ENCODE measurements around the gene GLIS1. TPM values are rescaled to one million over a fixed set of nuclear protein-coding genes. Genes with fewer than 3 reads are reported as not detected.

GLIS1 gene
- total RNA-seq, 1 experiment from 2014 or later = 0.14 TPM

DNA sequence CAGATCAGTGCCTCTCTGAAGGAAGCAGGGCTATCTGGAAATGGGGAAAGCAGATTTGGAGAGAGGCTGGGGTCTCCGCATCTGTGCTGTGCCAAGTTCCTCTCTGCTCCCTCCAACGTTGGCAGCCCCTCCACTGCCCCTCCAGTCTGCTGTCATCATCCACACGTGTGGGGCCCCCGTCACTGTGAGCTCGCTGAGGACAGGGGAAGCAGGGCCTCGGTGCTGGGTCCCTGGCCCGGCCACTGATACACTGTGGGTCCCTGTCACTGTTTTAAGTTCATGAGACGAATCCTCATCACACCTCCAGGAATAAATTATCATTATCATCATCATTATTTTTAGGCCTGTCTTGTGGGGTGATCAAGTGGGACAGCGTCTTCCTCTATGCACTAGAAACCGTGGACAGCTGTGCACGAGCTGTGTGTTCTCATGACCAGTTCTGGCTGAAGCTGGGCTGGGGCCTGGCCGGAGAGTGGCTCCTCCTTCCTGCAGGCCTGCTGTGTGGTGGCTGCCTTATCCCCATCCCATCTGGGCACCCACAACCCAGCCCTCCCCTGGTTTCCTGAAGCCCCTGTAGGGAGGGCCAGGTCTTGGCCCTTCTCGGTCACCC, 227.5 kb downstream of the GLIS1 start:
- no peak for DNase-seq (ENCODE audit: low spot score)

DNA sequence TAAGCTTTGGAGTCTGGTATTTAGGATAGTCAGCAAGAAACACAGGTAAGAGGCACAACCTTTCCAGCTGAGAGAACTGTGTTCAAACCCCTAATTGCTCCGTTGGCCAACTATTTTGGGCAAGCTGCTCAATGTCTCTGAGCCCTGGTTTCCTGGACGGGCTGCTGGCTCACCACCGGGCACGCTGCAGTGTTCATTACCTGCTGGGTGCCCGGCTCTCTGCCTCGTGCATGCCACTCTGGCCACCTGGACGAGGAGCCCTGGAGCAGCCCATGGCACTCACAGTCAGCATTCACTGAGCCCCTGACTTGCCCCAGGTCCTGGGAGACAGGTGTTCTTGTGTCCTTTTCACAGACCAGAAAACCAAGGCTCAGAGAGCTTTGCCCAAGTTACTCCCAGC, 228.7 kb downstream of the GLIS1 start:
- DNase-seq (ENCODE audit: low spot score) = no peak

DNA sequence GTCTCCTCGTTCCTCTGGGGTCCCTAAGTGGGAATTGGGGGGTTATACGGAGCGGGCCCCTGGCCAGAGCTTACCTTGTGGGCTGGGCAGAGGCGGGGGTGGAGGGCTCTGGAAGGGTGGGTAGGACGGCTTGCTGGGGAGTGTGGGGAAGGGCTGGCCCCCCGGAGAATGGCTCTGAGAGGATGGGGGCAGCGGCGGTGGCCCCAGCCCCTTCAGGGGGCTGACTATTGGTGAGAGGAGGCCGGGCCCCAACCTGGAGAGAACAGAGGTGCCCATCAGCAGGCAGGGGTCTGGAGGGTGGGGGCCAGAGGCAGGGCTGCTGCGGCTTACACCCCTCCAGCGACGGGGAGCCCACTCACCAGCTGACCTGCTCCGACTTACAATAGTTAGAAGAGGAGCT, 229.2 kb downstream of the GLIS1 start:
- DNase-seq (ENCODE audit: low spot score) = no peak

DNA sequence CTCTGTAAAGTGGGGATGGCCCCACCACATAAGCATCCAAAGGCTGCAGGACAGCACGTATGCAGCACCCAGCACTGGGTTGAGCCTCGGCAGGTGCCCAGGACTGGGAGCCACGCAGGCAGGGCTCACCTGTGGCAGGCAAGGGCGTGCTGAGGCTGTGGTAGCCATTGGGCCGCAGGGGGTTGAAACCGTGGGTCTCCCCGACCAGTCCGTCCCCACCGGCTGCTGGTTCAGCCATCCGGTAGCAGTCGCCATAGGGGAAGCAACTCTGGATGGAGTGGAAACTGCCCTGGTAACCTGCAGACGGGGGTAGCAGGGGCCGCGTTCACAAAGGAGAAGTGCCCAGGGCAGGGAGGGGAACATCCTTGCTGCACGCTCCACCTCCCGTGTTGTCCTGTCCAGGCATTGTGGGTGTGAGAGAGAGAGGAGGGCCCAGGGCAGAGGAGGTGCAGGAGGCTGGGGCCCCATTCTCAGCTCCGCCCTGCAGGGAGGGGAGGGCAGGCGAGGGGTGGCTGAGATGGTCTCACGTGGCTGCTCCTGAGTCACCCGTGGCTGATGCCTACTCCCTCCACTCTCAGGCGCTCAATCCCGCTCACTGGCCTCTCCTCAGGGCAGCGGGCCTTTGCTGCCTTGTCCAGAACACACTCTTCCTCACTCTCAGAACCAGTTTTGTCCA, 229.8 kb downstream of the GLIS1 start:
- DNase-seq (ENCODE audit: low spot score) = peak; percentile 83

DNA sequence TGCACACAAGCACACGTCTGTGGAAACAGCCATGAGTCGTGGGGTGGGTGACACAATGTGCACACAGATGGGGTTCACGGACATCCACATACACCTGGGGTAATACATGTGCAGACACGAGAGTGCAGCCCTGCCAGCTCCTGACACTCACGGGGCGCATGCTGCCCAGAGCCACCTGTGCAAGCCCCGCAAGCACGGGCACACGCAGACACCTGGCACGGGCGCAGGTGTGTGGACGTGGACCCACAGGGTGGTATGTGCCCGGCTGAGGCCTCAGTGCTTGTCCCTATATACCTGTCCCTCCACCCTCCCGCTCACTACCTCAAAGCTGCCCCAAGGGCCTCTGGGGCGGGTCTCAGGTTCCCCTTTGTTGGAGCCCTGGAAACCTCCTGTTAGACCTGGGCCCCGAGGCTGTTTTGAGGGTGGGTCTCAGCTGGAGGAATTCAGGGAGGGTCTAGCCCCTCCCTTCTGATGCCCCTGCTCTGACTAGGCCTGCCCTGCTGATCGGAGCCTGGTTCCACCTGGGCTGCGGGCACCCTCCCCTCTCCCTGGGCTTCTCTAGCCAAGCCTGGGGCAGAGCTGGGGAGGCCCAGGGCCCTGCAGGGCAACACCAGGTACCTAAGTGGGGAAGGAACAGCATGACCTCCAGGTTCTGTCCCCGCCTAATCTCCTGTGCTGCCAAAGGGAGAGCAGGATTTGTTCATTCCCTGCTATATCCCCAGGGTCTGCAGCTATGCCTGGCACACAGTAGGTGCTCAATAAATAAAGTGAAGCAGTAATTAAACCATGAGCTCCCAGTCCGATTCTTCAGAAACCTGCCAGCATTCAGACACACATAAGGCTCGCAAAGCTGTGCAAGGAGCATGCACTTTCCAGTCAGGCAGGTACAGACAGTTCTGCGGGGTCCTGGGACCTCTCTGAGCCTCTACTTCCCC, 230.6 kb downstream of the GLIS1 start:
- no peak for DNase-seq (ENCODE audit: low spot score)

DNA sequence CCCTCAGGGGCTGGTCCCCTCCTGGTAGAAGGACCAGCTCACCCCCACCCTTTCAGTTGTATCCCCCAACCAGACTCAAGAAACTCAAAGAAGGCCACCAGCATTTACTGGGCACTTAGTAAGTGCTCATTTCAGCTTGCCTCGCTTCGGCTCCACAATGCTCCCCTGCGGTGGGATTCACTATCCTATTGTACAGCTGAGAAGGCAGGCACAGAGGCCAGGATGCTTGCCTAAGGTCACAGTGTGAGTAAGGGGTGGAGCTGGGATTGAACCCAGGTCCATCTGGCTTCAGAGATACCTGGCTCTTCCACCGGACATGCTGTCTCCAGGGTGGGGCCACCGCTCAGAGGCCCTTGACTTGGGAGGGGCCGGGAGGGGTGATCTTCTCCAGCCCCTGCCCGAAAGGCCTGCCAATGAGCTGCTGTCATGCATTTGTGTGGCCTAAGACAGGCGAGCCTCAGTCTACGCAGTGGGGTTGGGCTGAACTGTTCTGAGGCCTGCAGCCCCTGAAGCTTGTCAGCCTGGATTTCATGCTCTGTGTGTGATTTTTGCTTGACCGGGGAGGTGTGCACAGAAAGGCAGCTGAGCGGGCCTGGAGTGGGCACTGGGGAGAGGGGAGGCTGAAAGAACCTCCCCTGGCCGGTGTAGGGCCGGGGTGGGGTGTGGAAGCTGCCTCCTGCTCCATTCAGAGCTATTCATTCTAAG, 231.7 kb downstream of the GLIS1 start:
- DNase-seq (ENCODE audit: low spot score) = no peak

DNA sequence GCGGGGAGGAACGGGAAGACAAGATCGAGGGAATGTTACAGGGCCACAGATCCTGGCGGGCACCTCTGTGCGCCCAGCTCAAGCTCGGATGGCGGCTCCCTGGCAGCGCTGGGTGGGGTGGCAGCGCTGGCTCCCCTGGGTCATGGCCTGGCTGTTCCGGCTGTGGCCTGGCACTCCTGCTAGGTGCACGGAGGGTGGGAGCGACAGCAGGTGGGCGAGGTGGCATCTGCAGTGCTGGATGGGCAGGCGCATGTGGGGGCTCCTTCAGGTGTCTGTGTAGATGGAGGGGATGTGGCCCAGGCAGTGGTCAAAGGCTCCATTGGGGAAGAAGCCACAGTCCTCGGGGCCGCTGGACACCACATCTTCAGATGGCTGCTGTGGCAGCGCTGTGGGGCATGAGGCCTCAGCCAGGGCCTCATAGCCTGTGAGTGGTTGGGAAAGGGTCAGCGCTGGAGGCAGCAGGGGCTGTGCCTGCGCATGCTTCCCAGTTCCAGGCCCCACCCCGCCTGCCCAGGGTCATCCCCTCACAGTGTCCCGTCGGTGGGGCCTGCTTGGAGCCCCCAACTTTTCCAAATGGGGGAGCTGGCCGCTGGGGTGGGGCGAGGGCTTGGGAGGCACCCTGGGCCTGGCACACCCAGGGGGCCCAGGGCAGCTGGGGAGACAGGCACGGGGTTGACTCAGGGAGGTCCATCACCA, 232.5 kb downstream of the GLIS1 start:
- DNase-seq (ENCODE audit: low spot score) = no peak

DNA sequence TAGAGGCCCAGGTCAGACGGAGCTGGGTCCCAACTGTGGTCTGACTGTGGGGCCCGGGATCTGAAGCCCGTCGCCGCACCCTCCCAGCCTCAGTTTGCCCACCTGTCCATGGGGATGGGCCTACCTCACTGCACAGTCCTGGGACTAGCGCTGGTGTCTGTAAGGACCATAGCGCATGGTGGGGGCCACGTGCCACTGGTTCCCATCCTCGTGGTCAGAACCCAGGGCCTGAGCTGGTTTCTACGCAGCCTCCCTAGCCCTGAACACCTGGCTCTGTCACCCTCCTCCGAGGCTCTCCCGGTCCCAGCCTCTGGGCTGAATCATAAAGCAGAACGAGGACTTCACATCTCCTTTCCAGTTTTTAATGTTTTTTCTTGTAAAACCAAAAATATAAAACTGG, 233.1 kb downstream of the GLIS1 start:
- no peak for DNase-seq (ENCODE audit: low spot score)

DNA sequence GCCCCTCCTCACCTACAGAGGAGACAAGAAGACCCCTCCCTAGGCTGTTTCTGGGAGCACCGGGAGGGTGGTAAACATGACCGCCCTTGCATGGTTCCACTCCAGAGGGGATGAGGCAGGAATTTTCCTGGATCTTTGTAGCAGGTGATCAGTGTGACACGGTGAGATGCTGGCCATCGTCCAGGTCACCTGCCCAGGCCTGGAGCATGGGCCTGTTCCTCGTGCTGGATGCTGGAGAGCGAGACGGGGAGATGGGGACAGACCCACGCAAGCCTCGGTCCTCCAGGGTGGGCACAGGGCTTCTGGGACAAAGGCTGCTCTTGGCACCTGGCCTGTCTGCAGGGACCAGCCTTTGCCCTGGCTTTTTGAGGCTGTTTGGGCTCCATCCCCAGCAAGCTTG, 233.6 kb downstream of the GLIS1 start:
- no peak for DNase-seq (ENCODE audit: low spot score)

DNA sequence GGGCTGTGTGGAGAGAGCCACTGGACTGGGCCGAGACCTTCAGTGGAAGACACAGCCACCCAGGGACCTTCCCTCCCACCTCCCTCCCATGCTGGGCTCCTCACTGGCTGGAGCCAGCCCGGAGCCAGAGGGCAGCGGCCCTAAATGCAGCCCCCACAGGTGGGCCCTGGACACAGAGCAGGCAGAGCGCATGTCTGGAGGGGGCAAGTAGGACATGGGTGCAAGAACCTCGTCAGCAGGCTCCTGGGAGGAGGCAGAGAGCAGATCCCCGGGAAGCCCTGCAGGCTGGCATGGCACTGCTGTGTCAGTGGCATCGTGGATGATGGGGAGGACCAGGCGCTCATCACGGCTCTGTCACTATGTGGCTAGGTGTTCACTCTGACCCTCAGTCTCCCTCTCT, 234.1 kb downstream of the GLIS1 start:
- no peak for DNase-seq (ENCODE audit: low spot score)

DNA sequence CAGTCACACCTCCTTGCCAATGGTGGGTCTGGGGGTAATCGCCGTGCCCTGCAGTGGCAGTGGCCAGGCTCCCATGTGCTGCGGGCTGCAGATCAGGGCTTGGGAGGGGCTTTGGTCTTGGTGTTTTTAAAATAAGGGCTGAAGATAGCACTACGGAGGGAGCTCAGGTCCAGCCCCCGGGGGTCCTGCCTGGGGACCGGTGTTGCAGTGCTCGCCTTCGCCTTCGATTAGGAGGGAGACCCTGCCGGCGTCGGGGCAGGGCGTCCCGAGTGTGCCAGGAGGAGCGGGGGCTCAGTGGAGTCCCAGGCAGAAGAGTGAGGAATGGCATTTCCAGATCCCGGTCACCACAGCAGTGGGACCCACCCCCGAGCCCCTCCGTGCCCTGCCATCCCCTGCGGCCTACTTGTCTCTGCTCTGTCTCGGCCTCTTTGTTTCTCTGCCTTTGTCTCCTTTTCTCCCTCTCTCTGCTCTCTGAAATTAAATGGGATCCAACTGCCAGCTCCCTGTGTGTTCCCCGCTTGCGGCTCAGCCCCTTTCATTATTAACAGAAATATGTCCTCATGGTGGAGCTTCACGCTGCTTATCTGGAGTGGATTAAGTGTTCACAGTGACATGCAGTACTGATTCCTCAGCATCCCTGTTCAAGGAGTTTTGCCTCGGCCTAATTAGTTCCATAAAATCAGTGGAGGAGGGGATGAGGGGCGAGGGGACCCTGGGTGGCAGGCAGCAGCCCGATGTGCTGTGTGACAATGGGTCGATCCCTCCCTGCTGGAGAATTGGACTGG, 235.3 kb downstream of the GLIS1 start:
- no peak for DNase-seq (ENCODE audit: low spot score)

DNA sequence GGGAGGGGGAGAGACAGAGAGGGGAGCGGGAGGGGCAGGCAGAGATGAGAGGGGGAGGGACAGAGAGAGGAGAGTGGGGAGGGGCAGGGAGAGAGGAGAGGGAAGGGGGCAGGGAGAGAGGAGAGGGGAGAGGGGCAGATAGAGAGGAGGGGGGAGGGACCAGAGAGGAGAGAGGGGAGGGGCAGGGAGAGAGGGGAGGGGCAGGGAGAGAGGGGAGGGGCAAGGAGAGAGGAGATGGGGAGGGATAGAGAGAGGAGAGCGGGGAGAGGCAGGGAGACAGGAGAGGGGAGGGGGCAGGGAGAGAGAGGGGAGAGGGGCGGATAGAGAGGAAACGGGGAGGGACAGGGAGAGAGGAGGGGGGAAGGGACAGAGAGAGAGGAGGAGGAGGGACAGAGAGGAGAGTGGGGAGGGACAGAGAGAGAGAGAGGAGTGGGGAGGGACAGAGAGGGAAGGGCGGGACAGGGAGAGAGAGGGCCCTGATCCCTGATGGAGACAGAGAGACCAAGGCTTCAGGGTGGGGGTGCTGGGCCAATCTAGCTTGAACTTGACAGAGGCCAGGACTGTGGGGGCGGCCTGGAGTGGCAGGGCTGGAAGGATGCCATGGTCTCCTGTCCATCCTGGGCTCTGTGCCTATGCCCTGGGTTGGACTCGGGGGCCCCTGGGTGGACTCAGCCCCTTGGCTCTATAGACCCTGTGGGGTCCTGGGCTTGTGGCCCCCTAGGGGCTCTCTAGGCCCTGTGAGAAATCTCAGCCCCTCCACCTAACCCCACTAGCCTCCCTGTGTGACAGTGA, 236.1 kb downstream of the GLIS1 start:
- DNase-seq (ENCODE audit: low spot score) = peak; percentile 16

DNA sequence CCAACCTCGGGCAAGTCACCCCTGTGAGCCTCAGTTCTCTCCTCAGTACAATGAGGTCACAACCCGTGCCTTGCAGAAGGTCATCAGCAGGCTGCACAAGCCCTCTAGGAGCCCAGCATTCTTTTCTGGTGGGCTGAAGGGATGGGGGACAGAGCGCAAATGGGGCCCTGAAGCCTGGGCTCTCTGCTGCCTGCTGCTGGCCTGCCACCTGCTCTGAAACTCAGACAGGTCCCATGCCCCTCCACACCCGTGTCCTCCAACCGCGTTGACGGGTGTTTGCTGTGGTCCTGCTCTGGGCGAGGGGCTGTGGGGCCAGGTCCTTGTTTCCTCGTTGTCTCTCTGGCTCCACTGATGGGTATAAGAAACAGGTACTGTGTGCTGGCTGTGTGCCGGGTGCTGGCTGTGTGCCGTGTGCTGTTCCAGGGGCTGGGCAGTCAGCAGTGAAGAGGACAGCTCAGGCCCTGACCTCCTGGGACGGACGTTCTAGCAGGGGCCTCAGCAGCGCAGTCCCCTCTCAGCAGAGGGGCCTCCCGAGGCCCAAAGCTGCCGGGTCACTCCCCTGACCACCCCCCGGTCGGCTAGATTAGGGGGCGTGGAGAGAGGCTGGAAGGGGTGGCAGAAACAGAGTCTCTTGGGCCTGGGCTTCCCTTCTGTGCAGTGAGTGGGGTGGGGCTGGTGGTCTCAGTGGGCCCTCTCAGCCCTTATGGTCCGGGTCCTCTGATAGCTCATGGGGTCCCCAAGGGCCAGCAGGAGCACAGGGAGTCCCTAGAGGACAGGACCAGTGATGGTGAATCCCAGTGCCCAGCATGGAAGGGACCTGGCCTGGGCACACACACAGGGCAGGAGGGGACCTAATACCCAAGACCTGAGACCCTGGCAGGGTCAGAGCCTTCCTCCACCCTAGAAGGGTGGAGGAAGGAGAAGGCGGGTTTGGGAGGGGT, 237.6 kb downstream of the GLIS1 start:
- no peak for DNase-seq (ENCODE audit: low spot score)

DNA sequence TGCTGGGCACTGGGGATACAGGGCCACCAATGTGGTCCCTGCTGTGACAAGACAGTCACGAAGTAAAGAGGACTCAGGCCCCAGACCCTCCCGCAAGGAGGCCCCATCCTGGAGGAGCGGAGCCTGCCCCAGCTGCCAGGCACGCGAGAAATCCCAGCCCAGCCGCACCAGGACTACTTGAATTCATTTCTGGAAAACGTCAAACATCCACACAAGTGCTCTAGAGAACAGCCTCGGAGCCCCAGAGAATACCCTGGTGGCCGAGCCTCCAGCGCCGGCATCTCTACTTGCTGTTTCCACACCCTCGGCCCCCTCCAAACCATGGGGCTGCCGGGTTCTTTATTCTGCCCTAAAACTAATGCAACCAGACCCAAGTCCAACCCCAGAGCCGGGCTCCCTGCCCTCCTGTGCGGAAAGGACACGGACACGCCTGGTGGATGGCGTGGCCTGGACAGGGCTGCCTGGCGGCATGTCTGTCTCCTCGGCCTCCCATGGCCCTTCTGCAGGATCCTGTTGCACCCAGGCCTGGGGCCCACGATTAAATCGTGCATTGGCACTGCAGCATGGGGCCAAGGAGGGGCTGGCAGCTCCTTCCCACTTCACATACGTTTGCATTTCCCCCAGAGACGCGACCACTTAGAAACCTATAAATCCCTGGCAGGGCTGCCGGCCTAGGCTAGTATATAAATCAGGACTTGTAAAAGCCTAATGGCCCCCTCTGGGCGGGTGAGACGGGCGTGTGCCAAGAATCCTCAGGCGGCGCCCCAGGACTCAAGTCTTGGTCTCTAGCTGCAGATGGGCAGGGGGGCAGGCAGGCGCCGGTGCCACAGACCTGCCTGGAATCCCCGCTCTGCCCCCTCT, 238.5 kb downstream of the GLIS1 start:
- DNase-seq (ENCODE audit: low spot score) = no peak

DNA sequence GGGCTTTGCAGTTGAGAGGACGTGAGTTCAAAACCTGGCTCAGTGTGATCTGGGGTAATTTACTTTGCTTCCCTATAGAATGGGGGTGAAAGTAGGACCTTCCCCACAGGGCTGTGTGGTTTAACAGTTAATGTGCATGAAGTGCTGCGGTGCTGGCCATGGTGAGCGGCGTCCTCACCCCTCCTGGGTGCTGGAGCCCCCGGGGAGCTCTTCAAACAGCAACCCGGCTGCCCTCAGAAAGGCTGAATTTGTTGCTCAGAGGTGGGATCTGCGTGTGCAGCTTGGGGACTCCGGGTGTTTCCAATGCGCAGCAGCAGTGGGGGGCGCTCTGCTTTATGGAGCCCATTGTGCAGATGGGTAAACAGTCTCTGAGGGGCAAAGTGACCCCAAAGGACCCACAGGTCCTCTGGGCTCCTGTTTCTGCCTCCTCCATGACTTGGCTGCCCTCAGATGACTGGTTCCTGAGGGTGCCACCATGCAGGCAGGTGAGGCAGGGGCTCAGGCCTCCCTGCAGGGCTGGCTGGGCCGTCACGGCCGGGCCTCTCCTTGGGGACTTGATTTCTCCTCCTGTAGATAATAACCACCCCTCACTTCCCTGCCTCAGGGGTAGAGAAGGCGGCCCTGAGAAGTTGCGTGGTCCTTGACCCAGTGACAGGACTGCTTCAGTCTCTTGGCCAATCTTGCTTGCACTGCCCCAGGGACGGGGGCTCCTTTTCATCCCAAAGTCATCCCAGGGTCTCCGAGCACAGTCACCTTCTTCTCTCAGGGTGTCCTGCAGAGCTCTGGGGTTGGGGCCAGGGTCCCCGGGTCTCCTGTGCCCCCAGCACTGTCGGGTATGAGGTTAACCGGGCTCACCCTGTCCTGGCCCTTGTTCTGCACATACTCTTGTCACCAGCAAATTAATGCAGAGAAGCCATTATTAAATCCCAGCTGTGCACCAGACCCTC, 239.4 kb downstream of the GLIS1 start:
- no peak for DNase-seq (ENCODE audit: low spot score)

DNA sequence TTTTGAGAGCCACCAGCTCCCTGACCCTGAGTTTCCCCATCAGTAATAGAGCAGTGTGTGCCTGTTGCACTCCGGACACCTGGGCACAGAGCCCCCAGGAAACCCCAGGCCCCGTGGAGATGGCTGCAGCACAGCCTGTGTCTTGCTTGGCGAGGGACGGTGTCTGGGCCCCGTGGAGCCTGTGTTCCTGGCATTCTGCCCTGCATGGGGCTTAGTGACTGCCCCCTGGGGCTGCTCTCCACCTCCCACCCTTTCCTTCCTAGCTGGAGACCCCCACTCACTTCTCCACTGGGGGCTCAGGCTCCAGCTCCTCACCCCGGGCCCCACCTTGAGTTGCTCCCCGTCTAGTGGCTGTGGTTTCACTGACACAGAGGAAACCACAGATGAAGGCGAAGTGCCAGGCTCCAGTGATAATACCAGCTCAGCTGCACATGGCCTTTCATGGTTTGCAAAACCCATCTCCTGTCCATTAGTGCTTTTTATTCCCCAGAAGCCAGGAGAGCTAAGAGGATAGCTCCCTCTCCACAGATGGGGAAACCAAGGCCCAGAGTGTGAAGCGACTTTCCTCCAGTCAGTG, 240.3 kb downstream of the GLIS1 start:
- DNase-seq (ENCODE audit: low spot score) = peak; percentile 64
